ENCODE results near the gene NDUFB3.
"Not testable (repeated sequence)": the region's sequence is repeated elsewhere in the genome, so short reads cannot be mapped to it uniquely, and the experiment has no call there.

Gene NDUFB3

GRCh38 chr2:201071479-201072200 is at the start of gene NDUFB3, which contains the start of gene HYCC2:
NDUFB3 (plus strand) TSS chr2:201072001; CDS start chr2:201078883, 6,882 bp downstream.
HYCC2 (minus strand) TSS chr2:201071671; CDS start chr2:201024009, 47,662 bp downstream.
- DNase-seq: peak; percentile 63

DNA sequence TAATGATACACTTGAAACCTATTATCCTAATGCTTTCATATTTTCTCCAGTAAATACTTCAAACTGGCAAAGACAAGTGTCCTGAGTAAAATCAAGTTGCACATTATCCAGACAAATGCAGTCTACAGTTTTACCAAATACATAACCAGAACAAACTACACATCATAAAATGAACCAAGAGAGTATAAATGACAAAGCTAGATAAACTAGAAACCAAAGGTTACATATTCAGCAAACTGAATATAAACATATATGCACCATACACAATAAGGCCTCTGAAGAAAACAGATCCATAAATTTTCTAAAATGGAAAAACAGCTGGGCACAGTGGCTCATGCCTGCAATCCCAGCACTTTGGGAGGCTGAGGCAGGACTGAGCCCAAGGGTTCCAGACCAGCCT is 47.3 kb upstream of the NDUFB3 start:
- no peak for DNase-seq

- DNase-seq: not testable (repeated sequence)
These were observed 37.4 kb upstream of the NDUFB3 start for GRCh38 chr2:201034355-201034754.

DNA sequence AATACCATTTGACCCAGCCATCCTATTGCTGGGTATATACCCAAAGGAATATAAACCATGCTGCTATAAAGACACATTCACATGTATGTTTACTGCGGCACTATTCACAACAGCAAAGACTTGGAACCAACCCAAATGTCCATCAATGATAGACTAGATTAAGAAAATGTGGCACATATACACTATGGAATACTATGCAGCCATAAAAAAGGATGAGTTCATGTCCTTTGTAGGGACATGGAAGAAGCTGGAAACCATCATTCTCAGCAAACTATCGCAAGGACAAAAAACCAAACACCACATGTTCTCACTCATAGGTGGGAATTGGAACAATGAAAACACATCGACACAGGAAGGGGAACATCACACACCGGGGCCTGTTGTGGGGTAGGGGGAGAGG is 33.4 kb upstream of the NDUFB3 start:
- not testable (repeated sequence) for DNase-seq

DNA sequence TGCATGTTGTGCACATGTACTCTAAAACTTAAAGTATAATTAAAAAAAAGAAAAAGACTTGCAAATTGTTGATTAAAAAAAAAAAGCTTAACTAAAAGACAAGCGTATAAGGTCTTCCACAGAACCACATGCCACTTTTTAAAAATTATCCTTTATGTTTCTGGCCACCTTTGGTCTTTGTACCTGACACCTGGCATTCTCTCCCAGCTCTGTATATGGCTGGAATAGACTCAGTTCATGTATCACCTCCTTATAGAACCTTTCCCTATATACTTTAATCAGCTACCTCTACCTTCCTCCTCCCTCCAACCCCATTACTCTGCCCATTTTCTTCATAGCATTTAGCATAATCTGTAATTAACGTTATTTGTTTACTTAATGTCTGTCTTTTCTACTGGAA is 32.9 kb upstream of the NDUFB3 start:
- DNase-seq: no peak

DNA sequence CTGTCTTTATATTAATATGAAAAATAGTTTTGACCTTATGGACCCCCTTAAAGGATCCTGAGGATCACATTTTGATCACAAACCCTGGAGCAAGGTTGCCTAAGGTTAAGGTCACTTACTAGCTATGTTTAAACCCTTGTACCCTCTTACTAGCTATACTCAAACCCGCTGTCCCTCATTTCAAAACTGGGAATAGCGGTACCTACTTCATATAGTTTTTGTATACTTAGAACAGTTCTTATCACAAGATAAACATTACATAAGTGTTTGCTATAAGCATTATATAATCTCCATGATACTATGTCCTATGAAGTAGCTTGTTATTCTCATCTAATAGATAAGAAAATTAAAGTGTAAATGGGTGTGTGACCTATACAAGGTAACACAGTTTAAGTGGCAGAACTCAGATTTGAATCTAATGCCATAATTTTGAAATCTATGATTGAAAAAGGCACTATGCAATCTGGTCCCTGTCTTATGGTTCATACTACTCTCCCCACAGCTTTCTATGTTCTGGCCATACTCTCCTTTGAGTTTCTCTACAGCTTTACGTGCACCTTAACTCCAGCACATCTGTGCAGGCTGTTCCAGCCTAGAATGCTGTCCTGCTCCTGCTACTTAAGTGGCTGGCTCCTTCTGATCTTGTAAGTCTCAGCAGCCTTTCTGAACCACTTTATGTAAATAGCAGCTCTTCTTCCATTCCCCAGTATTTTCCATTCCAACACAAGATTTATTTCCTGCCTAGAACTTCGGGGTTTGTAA is 30.8 kb upstream of the NDUFB3 start:
- DNase-seq: no peak

GRCh38 chr2:201042451-201042850 is 29.4 kb upstream of the NDUFB3 start:
- not testable (repeated sequence) for DNase-seq

DNA sequence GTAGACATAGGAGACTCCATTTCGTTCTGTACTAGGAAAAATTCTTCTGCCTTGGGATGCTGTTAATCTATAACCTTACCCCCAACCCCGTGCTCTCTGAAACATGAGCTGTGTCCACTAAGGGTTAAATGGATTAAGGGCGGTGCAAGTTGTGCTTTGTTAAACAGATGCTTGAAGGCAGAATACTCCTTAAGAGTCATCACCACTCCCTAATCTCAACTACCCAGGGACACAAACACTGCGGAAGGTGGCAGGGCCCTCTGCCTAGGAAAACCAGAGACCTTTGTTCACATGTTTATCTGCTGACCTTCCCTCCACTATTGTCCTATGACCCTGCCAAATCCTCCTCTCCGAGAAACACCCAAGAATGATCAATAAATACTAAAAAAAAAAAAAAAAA is 28.8 kb upstream of the NDUFB3 start:
- DNase-seq: not testable (repeated sequence)

DNA sequence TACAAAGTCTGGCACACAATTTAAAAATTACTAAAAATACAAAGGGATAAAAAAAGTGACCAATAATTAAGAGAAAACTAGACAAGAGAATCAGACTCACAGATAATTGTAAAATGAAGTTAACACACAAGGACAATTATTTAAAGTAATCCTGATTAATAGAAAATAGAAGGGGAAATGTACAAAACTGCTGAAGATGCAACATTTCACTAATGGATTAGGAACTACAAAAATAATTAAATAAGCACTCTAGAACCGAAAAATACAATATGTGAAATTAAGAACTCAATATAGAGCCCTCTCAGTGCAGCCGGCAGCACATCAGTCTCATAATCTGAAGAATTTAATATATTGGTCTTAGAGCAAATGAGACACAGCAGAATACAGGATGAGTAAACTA is 24.9 kb upstream of the NDUFB3 start:
- no peak for DNase-seq

- no peak for DNase-seq
These were observed 22.3 kb upstream of the NDUFB3 start for GRCh38 chr2:201049455-201049854.

GRCh38 chr2:201057087-201057521 is 14.7 kb upstream of the NDUFB3 start:
- no peak for DNase-seq

DNA sequence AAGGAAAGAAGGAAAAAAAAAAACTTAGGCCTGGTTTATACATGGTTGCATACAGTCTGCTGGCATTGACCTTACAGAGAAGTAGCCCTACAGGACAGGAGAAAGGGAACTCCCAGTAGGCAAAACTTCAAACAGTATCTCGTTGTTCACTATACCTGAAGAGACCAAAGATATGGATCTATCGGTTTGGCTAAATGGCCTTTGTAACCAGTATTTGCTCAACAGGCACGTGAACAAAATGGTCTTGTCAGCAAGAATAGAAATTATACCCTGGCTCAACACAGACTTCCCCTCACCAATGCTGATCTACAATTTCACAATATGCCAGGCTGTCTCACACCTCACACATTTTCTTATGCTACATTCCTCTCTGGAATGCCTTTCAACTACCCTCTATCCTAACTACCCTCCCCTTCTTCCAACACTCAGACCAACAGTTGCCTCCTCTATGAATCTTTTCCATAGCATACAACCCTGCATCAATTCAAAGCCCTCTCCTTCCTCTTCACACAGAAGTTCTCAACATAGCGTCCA is 14.0 kb upstream of the NDUFB3 start:
- no peak for DNase-seq

DNA sequence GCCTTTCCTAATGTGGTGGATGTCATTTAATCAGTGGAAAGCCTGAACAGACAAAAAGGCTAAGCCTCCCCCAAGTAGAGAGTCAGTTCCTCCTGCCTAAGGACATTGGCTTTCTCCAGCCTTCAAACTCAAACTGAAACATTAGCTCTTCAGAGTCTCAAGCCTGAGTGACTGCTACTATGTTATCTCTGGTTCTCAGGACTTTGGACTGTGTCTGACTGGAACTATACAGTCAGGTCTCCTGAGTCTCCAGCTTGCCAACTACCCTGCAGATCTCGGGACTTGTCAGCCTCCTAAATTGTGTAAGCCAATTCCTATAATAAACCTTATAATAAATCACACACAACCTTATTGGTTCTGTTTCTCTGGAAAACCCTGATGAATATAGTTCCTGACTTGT is 12.9 kb upstream of the NDUFB3 start:
- no peak for DNase-seq

DNA sequence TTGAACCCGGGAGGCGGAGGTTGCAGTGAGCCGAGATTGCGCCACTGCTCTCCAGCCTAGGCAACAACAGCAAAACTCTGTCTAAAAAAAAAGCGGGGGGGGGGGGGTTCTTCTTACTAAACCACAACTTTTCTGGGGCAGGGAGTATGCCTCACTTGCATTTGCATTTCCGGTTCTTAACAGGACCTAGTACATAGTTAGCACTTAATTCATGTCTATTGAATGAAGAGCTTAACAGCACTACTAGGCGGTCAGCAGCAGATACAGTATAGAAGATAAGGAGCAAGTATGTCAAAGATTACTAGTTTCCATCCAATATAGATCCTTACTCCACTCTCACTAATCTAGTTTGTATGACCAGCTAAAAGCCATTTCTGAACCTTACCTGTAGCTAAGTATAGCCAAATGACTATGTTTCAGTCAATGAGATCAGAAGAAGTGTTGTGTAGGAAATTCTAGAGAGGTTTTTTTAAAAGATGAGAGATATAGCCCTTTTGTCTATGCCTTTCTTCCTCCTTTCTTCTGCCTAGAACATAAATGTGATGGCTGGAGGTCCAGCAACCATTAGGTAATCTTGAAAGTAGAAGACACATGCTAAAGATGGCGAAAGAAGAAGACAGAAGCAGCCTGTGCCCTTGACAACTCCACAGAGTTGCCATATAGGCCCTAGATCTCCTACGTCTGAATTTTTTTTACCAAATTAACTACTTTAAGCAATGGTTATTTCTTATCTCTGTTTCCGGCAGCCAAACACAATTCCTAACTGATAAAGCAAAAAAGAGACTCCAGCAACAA is 11.6 kb upstream of the NDUFB3 start:
- no peak for DNase-seq

DNA sequence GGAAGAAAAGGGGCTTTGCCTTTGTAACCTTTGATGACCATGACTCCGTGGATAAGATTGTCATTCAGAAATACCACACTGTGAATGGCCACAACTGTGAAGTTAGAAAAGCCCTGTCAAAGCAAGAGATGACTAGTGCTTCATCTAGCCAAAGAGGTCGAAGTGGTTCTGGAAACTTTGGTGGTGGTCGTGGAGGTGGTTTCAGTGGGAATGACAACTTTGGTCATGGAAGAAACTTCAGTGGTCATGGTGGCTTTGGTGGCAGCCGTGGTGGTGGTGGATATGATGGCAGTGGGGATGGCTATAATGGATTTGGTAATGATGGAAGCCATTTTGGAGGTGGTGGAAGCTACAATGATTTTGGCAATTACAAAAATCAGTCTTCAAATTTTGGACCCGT is 8.3 kb upstream of the NDUFB3 start:
- not testable (repeated sequence) for DNase-seq

DNA sequence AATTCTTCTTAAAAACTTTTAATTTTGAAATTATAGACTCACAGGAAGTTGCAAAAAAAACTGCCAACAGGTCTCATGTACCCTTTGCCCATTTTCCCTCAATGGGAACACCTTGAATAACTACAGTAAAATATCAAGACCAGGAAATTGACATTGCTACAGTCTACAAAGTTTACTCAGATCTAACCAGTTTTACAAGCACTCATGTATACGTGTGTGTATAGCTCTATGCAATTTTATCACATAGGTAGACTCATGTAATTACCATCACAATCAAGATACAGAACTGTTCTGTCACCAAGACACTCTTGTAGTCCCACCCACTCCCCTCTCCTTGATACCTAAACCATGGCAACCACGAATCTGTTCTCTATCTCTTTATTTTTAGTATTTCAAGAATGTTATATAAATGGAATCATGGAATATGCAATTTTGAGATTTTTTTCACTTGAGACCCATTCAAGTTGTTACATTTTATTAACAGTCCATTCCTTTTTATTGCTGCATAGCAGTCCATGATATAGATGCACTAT is 6.9 kb upstream of the NDUFB3 start:
- no peak for DNase-seq

GRCh38 chr2:201070948-201071478 is 788 bp upstream of the NDUFB3 start:
- no peak for DNase-seq

- DNase-seq: no peak
These were observed 365 bp downstream of the NDUFB3 start for GRCh38 chr2:201072201-201072530.

DNA sequence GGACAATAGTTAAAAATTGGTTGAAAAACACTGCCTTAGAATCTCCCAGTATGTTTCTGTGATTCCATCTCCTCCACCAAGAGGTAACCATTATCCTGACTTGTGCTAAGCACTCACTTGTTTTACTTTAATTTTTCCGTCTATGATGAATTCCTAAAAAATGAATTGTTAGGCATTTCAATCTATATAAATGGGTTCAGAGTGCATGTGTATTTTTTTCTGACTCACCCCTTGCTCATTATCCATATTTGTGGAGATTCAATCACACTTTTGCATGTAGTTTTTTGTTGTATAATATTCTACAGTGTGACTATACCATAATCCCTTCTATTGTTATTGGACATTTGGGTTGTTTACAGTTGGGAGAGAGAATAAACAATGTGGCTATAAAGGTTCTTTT is 1.3 kb downstream of the NDUFB3 start:
- DNase-seq: no peak

DNA sequence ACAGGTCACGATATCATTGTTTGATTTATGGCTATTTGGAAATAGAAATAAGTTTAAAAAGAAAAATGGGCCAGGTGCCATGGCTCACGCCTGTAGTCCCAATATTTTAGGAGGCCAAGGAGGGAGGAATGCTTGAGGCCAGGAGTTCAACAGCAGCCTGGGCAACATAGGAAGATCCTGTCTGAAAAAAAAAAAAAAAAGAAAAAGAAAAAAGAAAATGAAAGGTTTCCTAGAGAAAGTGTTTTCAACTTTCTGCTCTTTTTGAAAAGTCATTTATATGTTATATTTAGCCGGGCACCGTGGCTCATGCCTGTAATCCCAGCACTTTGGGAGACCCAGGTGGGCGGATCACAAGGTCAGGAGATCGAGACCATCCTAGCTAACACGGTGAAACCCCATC is 3.2 kb downstream of the NDUFB3 start:
- no peak for DNase-seq

DNA sequence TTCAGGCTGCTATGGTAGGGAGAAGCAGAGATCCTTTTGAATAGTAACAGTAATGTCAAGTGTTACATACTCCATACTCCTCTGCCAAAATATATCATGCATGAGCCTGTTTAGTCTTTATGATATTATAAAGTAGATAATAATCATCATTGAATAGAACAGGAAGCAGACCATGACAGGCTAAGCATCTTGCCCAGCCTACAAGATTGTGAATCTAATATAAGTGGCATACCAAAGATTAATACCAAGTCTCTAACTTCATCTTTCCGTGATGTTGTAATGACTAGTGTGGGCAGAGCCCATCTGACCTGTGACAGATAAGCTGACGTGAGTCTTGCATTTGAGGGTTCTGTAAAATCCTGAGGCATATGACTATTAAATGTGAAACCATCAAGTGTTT is 13.1 kb downstream of the NDUFB3 start:
- no peak for DNase-seq

DNA sequence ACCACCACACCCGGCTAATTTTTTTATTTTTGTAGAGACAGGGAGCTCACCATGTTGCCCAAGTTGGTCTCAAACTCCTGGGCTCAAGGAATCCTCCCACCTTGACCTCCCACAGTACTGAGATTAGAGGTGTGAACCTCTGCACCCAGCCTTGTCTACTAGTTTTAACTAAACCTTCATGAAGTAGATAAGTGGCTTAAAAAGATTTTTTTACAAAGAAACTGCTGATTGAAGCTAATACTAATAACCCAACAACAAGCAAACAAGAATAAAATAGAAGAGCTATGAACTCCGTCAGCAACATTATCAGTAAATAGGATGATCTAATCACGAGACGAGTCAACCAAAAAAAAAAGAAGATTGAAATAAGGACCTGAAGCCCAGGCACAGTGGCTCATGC is 18.8 kb downstream of the NDUFB3 start:
- no peak for DNase-seq

DNA sequence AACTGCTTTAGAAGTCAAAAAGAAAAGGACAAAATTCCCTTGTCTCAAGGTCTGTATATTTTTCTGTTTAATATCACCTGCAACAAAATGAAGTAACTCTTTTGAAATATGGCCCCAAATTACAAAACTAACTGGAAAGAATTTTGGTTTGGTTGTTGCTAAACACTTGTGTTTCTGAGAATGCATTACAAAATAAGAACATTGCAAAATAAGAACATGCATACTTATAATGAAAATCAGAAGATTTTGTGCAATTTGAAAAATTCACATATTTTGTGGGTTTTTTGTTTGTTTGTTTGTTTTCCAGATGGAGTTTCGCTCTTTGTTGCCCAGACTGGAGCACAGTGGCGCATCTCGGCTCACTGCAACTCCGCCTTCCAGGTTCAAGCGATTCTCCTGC is 21.8 kb downstream of the NDUFB3 start:
- no peak for DNase-seq
